HG03103 (cell line): Measurements from ENCODE around the gene MARF1.
"Not testable (repeated sequence)": the region's sequence is repeated elsewhere in the genome, so short reads cannot be mapped to it uniquely, and the experiment has no call there.

Source experiments
- ATAC-seq: cut with Tn5 transposase; IDR thresholded peaks from one replicate; pipeline ENCODE4 v1.9.1; 2021; ENCODE audit warnings: low read depth; ENCODE audit not compliant: unreplicated experiment

Gene MARF1

GRCh38 chr16:15636392-15636873 lies 6.5 kb downstream of the MARF1 start:
- ATAC-seq, result no peak

- ATAC-seq, result no peak
These were observed 7.0 kb downstream of the MARF1 start for GRCh38 chr16:15635926-15636325.

- ATAC-seq, result no peak
These were observed 11.1 kb downstream of the MARF1 start for GRCh38 chr16:15631730-15632409.

- ATAC-seq, result no peak
These were observed 21.1 kb downstream of the MARF1 start for GRCh38 chr16:15621889-15622288.

- ATAC-seq, result no peak
These were observed 21.5 kb downstream of the MARF1 start for GRCh38 chr16:15621456-15621855.

- no peak for ATAC-seq
These were observed 22.3 kb downstream of the MARF1 start for GRCh38 chr16:15620611-15621195.

GRCh38 chr16:15618392-15618791 lies 24.6 kb downstream of the MARF1 start:
- ATAC-seq, result no peak

GRCh38 chr16:15617901-15618300 lies 25.1 kb downstream of the MARF1 start:
- ATAC-seq, result no peak

GRCh38 chr16:15616475-15617165 lies 26.3 kb downstream of the MARF1 start:
- ATAC-seq, result no peak

- no peak for ATAC-seq
These were observed 26.9 kb downstream of the MARF1 start for GRCh38 chr16:15616012-15616411.

GRCh38 chr16:15613676-15614075 lies 29.3 kb downstream of the MARF1 start:
- no peak for ATAC-seq

GRCh38 chr16:15611610-15612009 lies 31.3 kb downstream of the MARF1 start:
- no peak for ATAC-seq

GRCh38 chr16:15610369-15610871 lies 32.5 kb downstream of the MARF1 start:
- no peak for ATAC-seq

GRCh38 chr16:15609286-15609649 lies 33.7 kb downstream of the MARF1 start:
- ATAC-seq, result no peak

- ATAC-seq, result no peak
These were observed 34.3 kb downstream of the MARF1 start for GRCh38 chr16:15608398-15609285.

- ATAC-seq, result no peak
These were observed 35.1 kb downstream of the MARF1 start for GRCh38 chr16:15607700-15608396.

GRCh38 chr16:15607221-15607699 lies 35.7 kb downstream of the MARF1 start:
- ATAC-seq, result not testable (repeated sequence)

- ATAC-seq, result no peak
These were observed 36.3 kb downstream of the MARF1 start for GRCh38 chr16:15606518-15607220.

GRCh38 chr16:15605839-15606517 lies 37.0 kb downstream of the MARF1 start:
- ATAC-seq, result no peak
